Liver (tissue), 9 donors: ENCODE data around the gene OR51B4. TPM values are rescaled to one million over a fixed set of nuclear protein-coding genes. Genes with fewer than 3 reads are reported as not detected.
"Not testable (repeated sequence)": the region's sequence is repeated elsewhere in the genome, so short reads cannot be mapped to it uniquely, and the experiment has no call there.

ENCODE experiments used
- DNase-seq: peaks from one replicate; pipeline ENCODE4 v3.0.0-alpha.2; 2017; ENCODE audit warnings: low spot score
- H3K27ac ChIP-seq, 2 donors: one replicate each; pipeline ENCODE4 v1.7.0; 2013; ENCODE audit warnings: inconsistent platforms in 2 of 2, low read length in 2 of 2, control low read depth in 1 of 2, low read depth in 1 of 2, mild to moderate bottlenecking in 1 of 2
- H3K27me3 ChIP-seq, 4 donors: one replicate each; pipeline versions ENCODE4 v1.6.1 to v1.7.0; 2013; ENCODE audit warnings: low read length in 3 of 4, inconsistent platforms in 1 of 4, mild to moderate bottlenecking in 1 of 4, moderate library complexity in 1 of 4; ENCODE audit not compliant: control insufficient read depth in 4 of 4, insufficient read depth in 4 of 4
- H3K36me3 ChIP-seq, 4 donors: one replicate each; pipeline versions ENCODE4 v1.6.1 to v1.7.0; 2013; ENCODE audit warnings: low read length in 3 of 4, mild to moderate bottlenecking in 3 of 4, low read depth in 1 of 4, moderate library complexity in 1 of 4; ENCODE audit not compliant: control insufficient read depth in 4 of 4, insufficient read depth in 3 of 4
- H3K4me1 ChIP-seq, 4 donors: one replicate each; pipeline versions ENCODE4 v1.6.1 to v1.7.0; 2013; ENCODE audit warnings: low read length in 3 of 4, mild to moderate bottlenecking in 3 of 4, moderate library complexity in 1 of 4; ENCODE audit not compliant: control insufficient read depth in 4 of 4, insufficient read depth in 4 of 4
- H3K4me3 ChIP-seq, 3 donors: one replicate each; pipeline versions ENCODE4 v1.6.1 to v1.7.0; 2013; ENCODE audit warnings: low read length in 3 of 3, control low read depth in 1 of 3, low read depth in 1 of 3, mild to moderate bottlenecking in 1 of 3
- H3K9ac ChIP-seq, 2 donors: one replicate each; pipeline ENCODE4 v1.7.0; 2013; ENCODE audit warnings: low read length in 2 of 2, mild to moderate bottlenecking in 2 of 2, moderate library complexity in 2 of 2, control low read depth in 1 of 2, low read depth in 1 of 2
- H3K9me3 ChIP-seq, 4 donors: one replicate each; pipeline versions ENCODE4 v1.6.1 to v1.7.0; 2013; ENCODE audit warnings: low read length in 3 of 4; ENCODE audit not compliant: control insufficient read depth in 4 of 4
- ATF3 ChIP-seq: IDR thresholded peaks from 2 replicates; pipeline ENCODE4 v1.6.1; 2016; ENCODE audit warnings: antibody characterized with exemption
- CTCF ChIP-seq: fragments of 150-350 bp; IDR thresholded peaks from 2 replicates; pipeline ENCODE4 v1.5.1; 2017; ENCODE audit warnings: improper control_type of control experiment, low read depth, low read length; ENCODE audit not compliant: missing input control
- EGR1 ChIP-seq, 2 donors: IDR thresholded peaks; 2 replicates each; pipeline ENCODE4 v1.6.1; 2016 to 2018; ENCODE audit warnings: antibody characterized with exemption in 2 of 2, low read depth in 2 of 2
- FOXA1 ChIP-seq: IDR thresholded peaks from 2 replicates; pipeline ENCODE4 v1.6.1; 2016; ENCODE audit warnings: antibody characterized with exemption
- FOXA2 ChIP-seq: IDR thresholded peaks from 2 replicates; pipeline ENCODE4 v1.6.1; 2016; ENCODE audit warnings: antibody characterized with exemption
- GABPA ChIP-seq, 2 donors: IDR thresholded peaks in 1 of 2; conservative IDR thresholded peaks in 1 of 2; 2 replicates each; pipeline ENCODE4 v1.6.1; 2016; ENCODE audit warnings: antibody characterized with exemption in 2 of 2, mild to moderate bottlenecking in 1 of 2, moderate library complexity in 1 of 2
- HNF4A ChIP-seq, 2 donors: conservative IDR thresholded peaks; 2 replicates each; pipeline ENCODE4 v1.6.1; 2016; ENCODE audit warnings: antibody characterized with exemption in 2 of 2, mild to moderate bottlenecking in 2 of 2
- HNF4G ChIP-seq: IDR thresholded peaks from 2 replicates; pipeline ENCODE4 v1.6.1; 2016; ENCODE audit warnings: antibody characterized with exemption
- JUND ChIP-seq, 2 donors: IDR thresholded peaks; 2 replicates each; pipeline ENCODE4 v1.6.1; 2016; ENCODE audit warnings: antibody characterized with exemption in 2 of 2
- MAX ChIP-seq: IDR thresholded peaks from 2 replicates; pipeline ENCODE4 v1.6.1; 2016; ENCODE audit warnings: antibody characterized with exemption
- NR2F2 ChIP-seq: IDR thresholded peaks from 2 replicates; pipeline ENCODE4 v1.6.1; 2016; ENCODE audit warnings: antibody characterized with exemption
- RAD21 ChIP-seq, 2 donors: IDR thresholded peaks; 2 replicates each; pipeline ENCODE4 v1.6.1; 2016; ENCODE audit warnings: antibody characterized with exemption in 2 of 2, mild to moderate bottlenecking in 2 of 2
- REST ChIP-seq: IDR thresholded peaks from 2 replicates; pipeline ENCODE4 v1.6.1; 2016; ENCODE audit warnings: antibody characterized with exemption, mild to moderate bottlenecking
- RXRA ChIP-seq, 2 donors: IDR thresholded peaks; 2 replicates each; pipeline ENCODE4 v1.6.1; 2017 to 2018; ENCODE audit warnings: antibody characterized with exemption in 2 of 2, mild to moderate bottlenecking in 1 of 2
- SP1 ChIP-seq: IDR thresholded peaks from 2 replicates; pipeline ENCODE4 v1.6.1; 2018; ENCODE audit warnings: antibody characterized with exemption, mild to moderate bottlenecking
- TAF1 ChIP-seq: conservative IDR thresholded peaks from 2 replicates; pipeline ENCODE4 v1.6.1; 2016; ENCODE audit warnings: antibody characterized with exemption, mild to moderate bottlenecking
- YY1 ChIP-seq: IDR thresholded peaks from 2 replicates; pipeline ENCODE4 v1.6.1; 2016; ENCODE audit warnings: antibody characterized with exemption, mild to moderate bottlenecking
- ZBTB33 ChIP-seq: IDR thresholded peaks from 2 replicates; pipeline ENCODE4 v1.6.1; 2016; ENCODE audit warnings: antibody characterized with exemption
- whole genome bisulfite sequencing: extraction: QIAGEN DNeasy Blood & Tissue Kit; methylation state at CpG from one replicate; pipeline ENCODE4 v1.1.7; 2013; 5-methylcytosine and 5-hydroxymethylcytosine counted together
- polyA plus RNA-seq, 2 donors: library from polyadenylated mRNA; stranded (reverse) in 1 of 2; unstranded in 1 of 2; fragments of 200-250 nt in 1 of 2; fragments of >200 nt in 1 of 2; fragmentation: Nextera tagmentation in 1 of 2; extraction: Ambion mirVana in 1 of 2; gene quantifications; one replicate each; pipeline versions ENCODE4 v1.2.1 to v1.2.3, GENCODE V29; 2013 to 2015
- total RNA-seq, 2 donors: library from RNA; depleted of rRNA; stranded (reverse); fragments of >200 nt; gene quantifications; one replicate each; pipeline ENCODE4 v1.2.3, GENCODE V29; 2014
- donor health status: healthy.
- donor health status: healthy.
- donor health status: healthy.
- donor health status: healthy.
- donor health status: healthy.

OR51B4 gene
- total and polyA plus RNA-seq, 4 donors = not detected

- TF ChIP-seq EGR1 (IDR thresholded peaks at IDR 0.05; ENCODE audit: low read depth in 2 of 2) = no peak
- TF ChIP-seq HNF4G = no peak
- no peak for TF ChIP-seq HNF4A (conservative IDR thresholded peaks at IDR 0.05)
- TF ChIP-seq SP1 = no peak
- TF ChIP-seq YY1 = no peak
- TF ChIP-seq FOXA2 = no peak
- Histone ChIP-seq H3K9ac (no peak within 1 kb of the TSS), H3K4me1 (no peaks in the 10 kb centered on the region), H3K27ac (no peak within 1 kb of the TSS), H3K36me3 (no peaks in the 10 kb centered on the region), H3K9me3 (no peaks in the 10 kb centered on the region), H3K27me3 (peaks cover 0 to 4% (median 0%) of the 10 kb centered on the region in 4 donors), H3K4me3 (no peak within 1 kb of the TSS)
- WGBS = 77% methylated on average over 3 of the region's 3 CpGs
- DNase-seq = no peak
These were observed 22.5 kb upstream of the OR51B4 start, which contains the start of gene OR51B2 for GRCh38 chr11:5324197-5324596. Gene OR51B2 (minus strand): TSS chr11:5324297. CDS start chr11:5324297, 0 bp downstream.

GRCh38 chr11:5317292-5317691 lies 15.5 kb upstream of the OR51B4 start:
- TF ChIP-seq EGR1 (IDR thresholded peaks at IDR 0.05; ENCODE audit: low read depth in 2 of 2) = no peak
- TF ChIP-seq HNF4A (conservative IDR thresholded peaks at IDR 0.05) = no peak
- no peak for TF ChIP-seq REST
- no peak for TF ChIP-seq HNF4G
- no peak for TF ChIP-seq SP1
- no peak for TF ChIP-seq ZBTB33
- TF ChIP-seq RAD21 (IDR thresholded peaks at IDR 0.05) = no peak
- no peak for TF ChIP-seq RXRA (IDR thresholded peaks at IDR 0.05)
- no peak for TF ChIP-seq NR2F2
- no peak for TF ChIP-seq TAF1
- no peak for TF ChIP-seq MAX
- TF ChIP-seq FOXA2 = no peak
- no peak for TF ChIP-seq FOXA1
- TF ChIP-seq ATF3 = no peak
- TF ChIP-seq YY1 = no peak
- TF ChIP-seq JUND (IDR thresholded peaks at IDR 0.05) = no peak
- TF ChIP-seq CTCF = no peak
- TF ChIP-seq GABPA (IDR thresholded peaks at IDR 0.05 in 1 of 2, conservative IDR thresholded peaks at IDR 0.05 in 1 of 2) = no peak
- H3K36me3 ChIP-seq = no peaks in the 10 kb centered on the region
- H3K4me3 ChIP-seq = no peak overlapping the region
- no peaks in the 10 kb centered on the region for H3K9me3 ChIP-seq
- DNase-seq = no peak
- H3K27me3 ChIP-seq = peaks cover 0 to 3% (median 0%) of the 10 kb centered on the region in 4 donors
- no peak overlapping the region for H3K9ac ChIP-seq
- no peak overlapping the region for H3K27ac ChIP-seq
- no peaks in the 10 kb centered on the region for H3K4me1 ChIP-seq
- WGBS = 50% methylated on average over 5 of the region's 5 CpGs

GRCh38 chr11:5313326-5314023 lies 11.7 kb upstream of the OR51B4 start:
- H3K36me3 ChIP-seq, H3K27me3 ChIP-seq, H3K9ac ChIP-seq, H3K9me3 ChIP-seq, H3K4me1 ChIP-seq, H3K4me3 ChIP-seq, H3K27ac ChIP-seq, DNase-seq: not testable (repeated sequence)
- WGBS = 73% methylated on average over 3 of the region's 3 CpGs
